OCI-LY1 (cell line): ENCODE results near the gene MRPS14.

Source experiments
- H2AFZ ChIP-seq: fragments of 200-600 bp; sonication (generic), shearing (Covaris generic); 2 replicates; pipeline ENCODE4 v1.6.0; 2014; ENCODE audit warnings: antibody characterized with exemption, mild to moderate bottlenecking, low read length
- H3F3A ChIP-seq: fragments of 200-600 bp; sonication (generic), shearing (Covaris generic); 2 replicates; pipeline ENCODE4 v1.6.0; 2014; ENCODE audit warnings: mild to moderate bottlenecking, antibody characterized with exemption, low read length, moderate library complexity; ENCODE audit not compliant: insufficient read depth
- H3K27ac ChIP-seq: fragments of 200-600 bp; sonication (generic); 2 replicates; pipeline ENCODE4 v1.5.1; 2014; ENCODE audit warnings: low read length, mixed run types, mild to moderate bottlenecking, low read depth; ENCODE audit not compliant: poor library complexity, severe bottlenecking
- H3K27me3 ChIP-seq: fragments of 200-600 bp; sonication (generic); 2 replicates; pipeline ENCODE4 v1.6.0; 2014; ENCODE audit warnings: antibody characterized with exemption, mild to moderate bottlenecking, low read length, moderate library complexity; ENCODE audit not compliant: insufficient read depth
- H3K36me3 ChIP-seq: fragments of 200-600 bp; sonication (generic); 2 replicates; pipeline ENCODE4 v1.6.1; 2014; ENCODE audit warnings: mild to moderate bottlenecking, antibody characterized with exemption, low read length, moderate library complexity, mixed read lengths; ENCODE audit not compliant: insufficient read depth
- H3K4me1 ChIP-seq: fragments of 200-600 bp; sonication (generic); 2 replicates; pipeline ENCODE4 v1.5.1; 2014; ENCODE audit warnings: mild to moderate bottlenecking, low read length, moderate library complexity; ENCODE audit not compliant: insufficient read depth, severe bottlenecking
- H3K4me2 ChIP-seq: fragments of 200-600 bp; sonication (generic), shearing (Covaris generic); 2 replicates; pipeline ENCODE4 v1.6.1; 2014; ENCODE audit warnings: low read length
- H3K4me3 ChIP-seq: fragments of 200-600 bp; sonication (generic); 2 replicates; pipeline ENCODE4 v1.5.1; 2014; ENCODE audit warnings: low read length, low read depth, mild to moderate bottlenecking, mixed read lengths; ENCODE audit not compliant: poor library complexity, severe bottlenecking
- H3K79me2 ChIP-seq: fragments of 200-600 bp; shearing (Covaris generic); 2 replicates; pipeline ENCODE4 v1.6.1; 2016; ENCODE audit warnings: mixed run types, low read length, mixed read lengths; ENCODE audit not compliant: insufficient read depth
- H3K9ac ChIP-seq: fragments of 200-600 bp; sonication (generic), shearing (Covaris generic); 2 replicates; pipeline ENCODE4 v1.6.1; 2014; ENCODE audit warnings: mild to moderate bottlenecking, low read length, mixed read lengths
- H3K9me2 ChIP-seq: fragments of 200-600 bp; sonication (generic), shearing (Covaris generic); 2 replicates; pipeline ENCODE4 v1.6.1; 2014; ENCODE audit warnings: low read depth, mild to moderate bottlenecking, low read length, mixed read lengths
- H3K9me3 ChIP-seq: fragments of 200-600 bp; shearing (Covaris generic); 2 replicates; pipeline ENCODE4 v1.6.1; 2014; ENCODE audit warnings: low read length, mixed read lengths
- H4K20me1 ChIP-seq: fragments of 200-600 bp; sonication (generic), shearing (Covaris generic); 2 replicates; pipeline ENCODE4 v1.6.0; 2016; ENCODE audit warnings: mild to moderate bottlenecking, low read length; ENCODE audit not compliant: insufficient read depth
- CTCF ChIP-seq: fragments of 200-600 bp; sonication (generic), shearing (Covaris generic); IDR thresholded peaks from 2 replicates; pipeline ENCODE4 v1.5.1; 2017; ENCODE audit warnings: mild to moderate bottlenecking, antibody characterized with exemption, low read length, moderate library complexity, mixed read lengths
- EZH2 ChIP-seq: fragments of 200-600 bp; sonication (generic), shearing (Covaris generic); IDR thresholded peaks from 2 replicates; pipeline ENCODE4 v1.8.0; 2017; ENCODE audit warnings: borderline replicate concordance, mixed run types, mild to moderate bottlenecking, antibody characterized with exemption, low read length, moderate library complexity, mixed read lengths

The MRPS14 gene

DNA sequence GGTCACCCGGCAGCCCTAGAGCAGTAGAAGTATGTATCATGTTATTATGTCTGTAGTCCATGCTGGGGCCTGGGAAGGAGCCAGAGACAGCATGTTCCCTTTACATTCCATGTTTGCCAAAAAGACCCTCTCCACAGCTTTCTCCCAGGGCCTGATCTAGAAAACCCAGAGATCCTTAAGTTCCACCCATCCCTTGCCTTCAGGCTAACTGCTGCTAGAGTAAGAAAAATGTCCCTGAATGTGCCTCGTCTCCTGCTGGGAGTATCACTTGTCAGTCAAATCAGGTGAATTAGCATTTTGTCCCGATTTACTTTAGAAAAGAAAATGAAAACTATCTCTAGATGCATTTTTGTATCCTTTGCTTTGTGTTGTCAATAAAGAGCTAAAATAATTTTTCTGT is 13.3 kb upstream of the MRPS14 start:
- Histone ChIP-seq H3K79me2 (no peaks in the 10 kb centered on the region), H3K9me3 (no peaks in the 10 kb centered on the region), H3K4me3 (no peak overlapping the region), H3F3A (no peaks in the 10 kb centered on the region), H3K36me3 (no peaks in the 10 kb centered on the region), H3K9ac (no peak overlapping the region), H4K20me1 (no peaks in the 10 kb centered on the region), H3K9me2 (no peaks in the 10 kb centered on the region), H3K4me1 (no peaks in the 10 kb centered on the region), H3K27me3 (no peaks in the 10 kb centered on the region), H2AFZ (no peak overlapping the region), H3K27ac (no peak overlapping the region), H3K4me2 (no peak overlapping the region)
- no peak for TF ChIP-seq EZH2

DNA sequence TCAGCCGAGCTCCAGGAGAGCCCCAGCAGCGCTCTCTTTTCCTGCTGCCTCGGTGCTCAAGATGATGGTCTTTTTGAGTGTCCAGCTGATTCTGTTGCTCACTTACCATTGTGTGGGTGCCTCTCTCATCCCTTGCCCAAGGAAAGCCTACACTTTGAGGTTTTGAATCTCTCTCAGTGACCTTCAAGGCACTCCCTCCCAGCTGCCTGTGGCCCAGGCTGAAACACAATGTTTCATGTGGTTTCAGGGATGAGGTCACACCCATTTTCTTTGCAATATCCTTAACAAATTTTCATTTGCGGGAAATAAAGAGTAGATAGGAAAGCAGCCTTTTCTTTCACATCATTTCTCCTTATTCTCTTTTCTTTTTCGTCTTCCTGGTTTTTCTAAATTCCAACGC is 12.6 kb upstream of the MRPS14 start:
- Histone ChIP-seq H3K36me3 (no peaks in the 10 kb centered on the region), H3K27ac (no peak overlapping the region), H3K9ac (no peak overlapping the region)

GRCh38 chr1:175034775-175035174 is 11.6 kb upstream of the MRPS14 start:
- H4K20me1 ChIP-seq: no peaks in the 10 kb centered on the region
- H3K9ac ChIP-seq: no peak overlapping the region
- no peaks in the 10 kb centered on the region for H3K27me3 ChIP-seq
- H3K4me3 ChIP-seq: no peak overlapping the region
- TF ChIP-seq EZH2: no peak
- TF ChIP-seq CTCF: no peak
- H3K36me3 ChIP-seq: no peaks in the 10 kb centered on the region
- H3K4me2 ChIP-seq: no peak overlapping the region
- no peaks in the 10 kb centered on the region for H3K9me2 ChIP-seq
- no peaks in the 10 kb centered on the region for H3K79me2 ChIP-seq
- H2AFZ ChIP-seq: no peak overlapping the region
- H3K27ac ChIP-seq: no peak overlapping the region
- H3K9me3 ChIP-seq: no peaks in the 10 kb centered on the region
- H3K4me1 ChIP-seq: no peaks in the 10 kb centered on the region
- H3F3A ChIP-seq: no peaks in the 10 kb centered on the region

More for the DNA sequence above, 12.6 kb upstream of the MRPS14 start:
- Histone ChIP-seq H3K4me3 (no peak overlapping the region), H3K79me2 (no peaks in the 10 kb centered on the region), H3K9me2 (no peaks in the 10 kb centered on the region), H2AFZ (no peak overlapping the region), H3K27me3 (no peaks in the 10 kb centered on the region), H3K9me3 (no peaks in the 10 kb centered on the region), H3K4me2 (no peak overlapping the region), H3K4me1 (no peaks in the 10 kb centered on the region), H3F3A (no peaks in the 10 kb centered on the region), H4K20me1 (no peaks in the 10 kb centered on the region)
- TF ChIP-seq CTCF (no peak), EZH2 (no peak)

DNA sequence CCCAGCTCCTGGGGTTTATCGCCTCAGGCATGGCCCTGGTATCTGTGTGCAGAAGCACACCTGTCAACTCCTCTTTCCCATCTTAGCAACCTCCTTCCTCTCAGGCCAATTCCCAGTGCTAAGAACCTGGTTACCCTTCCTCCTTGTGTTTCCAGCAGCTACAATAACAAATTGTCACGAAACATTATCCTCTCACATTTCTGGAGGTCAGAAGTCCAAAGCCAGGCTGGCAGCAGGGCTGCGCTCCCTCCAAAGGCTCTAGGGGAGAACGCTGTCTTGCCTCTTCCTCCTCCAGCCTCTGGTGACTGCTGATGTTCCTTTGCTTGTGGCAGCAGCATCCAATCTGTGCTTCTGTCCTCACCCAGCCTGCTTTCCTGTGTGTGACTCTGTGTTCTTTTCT is 10.7 kb upstream of the MRPS14 start:
- Histone ChIP-seq H3K9me3 (no peaks in the 10 kb centered on the region), H3F3A (0 out of 2 replicates have a peak, but pooled peaks cover 2% of the 10 kb centered on the region), H2AFZ (no peak overlapping the region), H3K9me2 (no peaks in the 10 kb centered on the region), H3K27me3 (no peaks in the 10 kb centered on the region), H3K27ac (no peak overlapping the region), H3K4me3 (no peak overlapping the region), H3K79me2 (no peaks in the 10 kb centered on the region), H3K36me3 (no peaks in the 10 kb centered on the region), H4K20me1 (no peaks in the 10 kb centered on the region), H3K9ac (no peak overlapping the region), H3K4me2 (no peak overlapping the region), H3K4me1 (peaks cover 8% of the 10 kb centered on the region)
- TF ChIP-seq EZH2: no peak
- no peak for TF ChIP-seq CTCF
